Astrocyte (in vitro differentiated cells and primary cell): Measurements from ENCODE around the gene SPATA45.

Experiments
- EZH2 ChIP-seq: IDR thresholded peaks from 2 replicates; pipeline ENCODE4 v1.6.1; 2012; ENCODE audit warnings: mild to moderate bottlenecking, low read length, inconsistent platforms; ENCODE audit not compliant: insufficient read depth
- TF ChIP-seq, protein P1 (sequence below): IDR thresholded peaks from 2 replicates; pipeline ENCODE4 v1.5.1; 2011; ENCODE audit warnings: low read depth, mild to moderate bottlenecking, inconsistent platforms, low read length, moderate library complexity; ENCODE audit not compliant: insufficient read depth

DNA sequence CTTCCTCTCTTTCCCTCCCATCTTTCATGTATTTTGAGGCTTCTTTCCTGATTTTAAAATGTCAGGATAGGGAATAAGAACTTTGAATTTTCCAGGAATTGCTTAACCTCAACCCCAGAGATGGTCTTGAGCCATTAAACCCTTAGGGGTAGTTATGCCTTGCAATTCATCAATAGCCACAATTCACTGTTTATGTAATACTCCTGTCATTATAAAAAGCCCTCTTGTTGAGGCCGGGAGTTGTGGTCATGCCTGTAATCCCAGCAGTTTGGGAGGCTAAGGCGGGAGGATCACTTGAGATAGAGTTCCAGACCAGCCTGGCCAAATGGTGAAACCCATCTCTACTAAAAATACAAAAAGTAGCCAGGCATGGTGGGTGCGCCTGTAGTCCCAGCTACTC, 24.5 kb downstream of the SPATA45 start:
- TF ChIP-seq, protein P1, sequence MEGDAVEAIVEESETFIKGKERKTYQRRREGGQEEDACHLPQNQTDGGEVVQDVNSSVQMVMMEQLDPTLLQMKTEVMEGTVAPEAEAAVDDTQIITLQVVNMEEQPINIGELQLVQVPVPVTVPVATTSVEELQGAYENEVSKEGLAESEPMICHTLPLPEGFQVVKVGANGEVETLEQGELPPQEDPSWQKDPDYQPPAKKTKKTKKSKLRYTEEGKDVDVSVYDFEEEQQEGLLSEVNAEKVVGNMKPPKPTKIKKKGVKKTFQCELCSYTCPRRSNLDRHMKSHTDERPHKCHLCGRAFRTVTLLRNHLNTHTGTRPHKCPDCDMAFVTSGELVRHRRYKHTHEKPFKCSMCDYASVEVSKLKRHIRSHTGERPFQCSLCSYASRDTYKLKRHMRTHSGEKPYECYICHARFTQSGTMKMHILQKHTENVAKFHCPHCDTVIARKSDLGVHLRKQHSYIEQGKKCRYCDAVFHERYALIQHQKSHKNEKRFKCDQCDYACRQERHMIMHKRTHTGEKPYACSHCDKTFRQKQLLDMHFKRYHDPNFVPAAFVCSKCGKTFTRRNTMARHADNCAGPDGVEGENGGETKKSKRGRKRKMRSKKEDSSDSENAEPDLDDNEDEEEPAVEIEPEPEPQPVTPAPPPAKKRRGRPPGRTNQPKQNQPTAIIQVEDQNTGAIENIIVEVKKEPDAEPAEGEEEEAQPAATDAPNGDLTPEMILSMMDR = no peak
- TF ChIP-seq EZH2 = no peak
